Cerebellar nuclear complex (tissue), 1 donor: ENCODE results near the gene NVL.

ENCODE experiments used
- DNase-seq, 2 experiments: peaks; one replicate each; lab custom pipeline; 2025; lab: John Stamatoyannopoulos, UW

Gene NVL

DNA sequence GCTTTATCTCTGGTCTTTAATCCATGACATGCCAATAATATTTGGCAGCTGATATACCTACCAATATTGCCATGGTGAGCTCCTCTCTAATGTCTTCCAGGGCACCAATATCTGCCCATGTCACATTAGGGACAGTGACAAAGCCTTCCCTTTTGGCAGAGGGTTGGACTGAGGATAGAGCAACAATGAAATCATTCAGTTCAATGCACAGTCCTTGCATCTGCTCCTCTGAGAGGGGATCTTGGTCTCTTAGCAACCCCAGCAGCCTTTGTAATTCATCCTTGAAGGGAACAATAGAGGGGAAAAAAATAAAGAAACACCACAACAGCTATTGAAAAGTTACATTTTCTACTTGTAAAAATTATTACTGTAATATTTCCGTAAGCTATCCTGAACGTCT, 42.3 kb downstream of the NVL start:
- no peak for DNase-seq

DNA sequence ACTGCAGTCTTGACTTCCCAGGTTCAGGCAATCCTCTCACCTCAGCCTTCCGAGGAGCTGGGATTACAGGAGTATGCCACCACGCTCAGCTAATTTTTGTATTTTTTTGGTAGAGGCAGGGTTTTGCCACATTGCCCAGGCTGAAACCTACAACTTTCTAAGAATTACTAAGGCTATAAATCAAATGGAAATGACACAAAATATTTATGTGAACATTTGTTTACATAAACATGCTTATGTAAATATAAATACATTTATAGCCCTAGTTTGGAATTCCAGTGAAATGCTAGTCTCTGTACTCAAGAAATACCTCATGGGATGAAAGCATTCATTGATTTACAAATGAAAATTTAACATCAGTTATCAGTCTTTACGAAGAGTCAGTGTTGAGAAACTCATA, 47.8 kb downstream of the NVL start:
- DNase-seq = no peak

DNA sequence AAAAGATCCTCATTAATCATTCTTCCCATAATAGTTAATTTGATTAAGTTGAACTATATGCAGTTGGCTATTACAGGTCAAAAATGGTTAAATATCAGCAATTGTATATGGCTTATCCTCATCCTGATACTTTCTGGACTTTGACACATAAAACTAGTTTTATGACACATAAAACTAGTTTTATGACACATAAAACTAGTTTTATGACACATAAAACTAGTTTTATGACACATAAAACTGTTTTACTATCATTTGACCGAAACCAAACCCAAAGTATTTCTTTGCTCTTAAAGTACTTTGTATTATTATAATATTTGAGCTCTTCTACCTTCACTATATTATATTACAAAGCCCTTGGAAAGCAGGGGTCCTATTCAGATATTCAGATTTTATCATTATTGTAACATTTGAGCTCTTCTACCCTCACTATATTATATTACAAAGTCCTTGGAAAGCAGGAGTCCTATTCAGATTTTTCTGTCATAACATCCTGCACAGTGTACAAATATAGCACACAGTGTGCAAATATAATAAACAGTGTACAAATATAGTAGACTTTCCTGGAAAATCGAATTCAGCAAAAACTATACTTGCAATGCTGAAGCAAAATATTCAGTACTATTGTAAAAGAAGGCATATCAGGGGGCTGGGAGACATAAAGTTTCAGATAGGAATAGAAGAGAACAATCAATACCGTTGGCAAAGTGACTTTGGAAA, 53.0 kb downstream of the NVL start:
- no peak for DNase-seq

DNA sequence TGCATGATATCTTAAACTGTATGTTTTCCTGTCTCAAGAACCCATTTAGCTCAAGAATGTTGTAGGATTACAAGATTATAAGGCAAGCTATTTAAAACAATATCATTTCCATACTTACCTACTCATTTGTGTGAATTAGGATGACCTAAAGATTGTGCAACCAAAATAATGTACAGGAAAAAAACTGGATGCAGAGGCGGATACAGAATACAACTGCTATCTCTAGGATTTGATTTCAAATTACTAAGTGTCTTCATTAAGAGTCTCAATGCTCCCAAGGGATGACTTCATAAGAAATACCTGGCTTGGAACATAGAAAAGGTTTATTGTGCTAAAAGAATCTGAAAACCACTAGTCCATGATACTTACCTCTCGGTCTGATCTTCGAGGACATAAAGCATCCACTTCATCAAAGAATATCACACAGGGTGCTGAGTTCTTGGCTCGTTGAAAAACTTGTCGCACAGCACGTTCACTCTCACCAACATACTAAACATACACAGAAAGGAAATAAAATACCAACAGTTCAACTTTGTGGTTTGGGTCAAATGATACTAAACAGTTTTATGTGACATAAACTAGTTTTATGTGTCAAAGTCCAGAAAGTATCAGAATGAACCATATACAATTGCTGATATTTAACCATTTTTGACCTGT, 54.9 kb downstream of the NVL start:
- DNase-seq = no peak

DNA sequence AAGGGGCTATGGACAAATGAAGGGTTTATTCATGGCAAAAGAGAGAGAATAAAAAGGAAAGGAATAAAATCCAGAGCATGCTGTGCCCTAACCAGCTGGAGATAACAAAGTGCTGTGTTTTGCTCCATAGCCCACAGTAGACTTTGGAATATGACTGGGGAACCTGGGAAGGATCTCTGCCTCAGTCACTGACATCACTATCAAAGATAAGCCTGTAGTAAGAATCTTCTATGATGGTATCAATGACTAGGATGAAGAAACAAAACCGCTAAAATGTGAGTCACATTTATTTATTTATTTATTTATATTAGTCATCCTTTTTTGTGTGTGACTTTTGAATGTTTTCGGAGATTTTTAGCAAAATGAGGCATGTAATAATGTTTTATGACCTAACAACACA, 56.3 kb downstream of the NVL start:
- no peak for DNase-seq

DNA sequence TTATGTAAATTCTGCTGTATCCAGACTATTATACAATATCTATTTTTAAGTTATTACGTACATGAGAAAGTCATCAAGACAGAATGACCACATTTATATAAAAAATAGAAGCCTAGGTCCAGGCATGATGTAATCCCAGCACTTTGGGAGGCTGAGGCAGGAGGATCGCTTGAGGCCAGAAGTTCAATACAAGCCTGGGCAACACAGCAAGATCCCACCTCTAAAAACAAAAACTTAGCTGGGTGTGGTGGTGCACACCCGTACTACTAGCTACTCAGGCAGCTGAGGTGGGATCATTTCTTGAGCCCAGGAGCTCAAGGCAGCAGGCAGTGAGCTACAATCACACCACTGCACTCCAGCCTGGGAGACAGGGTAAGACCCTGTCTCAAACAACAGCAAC, 58.9 kb downstream of the NVL start:
- DNase-seq = no peak

DNA sequence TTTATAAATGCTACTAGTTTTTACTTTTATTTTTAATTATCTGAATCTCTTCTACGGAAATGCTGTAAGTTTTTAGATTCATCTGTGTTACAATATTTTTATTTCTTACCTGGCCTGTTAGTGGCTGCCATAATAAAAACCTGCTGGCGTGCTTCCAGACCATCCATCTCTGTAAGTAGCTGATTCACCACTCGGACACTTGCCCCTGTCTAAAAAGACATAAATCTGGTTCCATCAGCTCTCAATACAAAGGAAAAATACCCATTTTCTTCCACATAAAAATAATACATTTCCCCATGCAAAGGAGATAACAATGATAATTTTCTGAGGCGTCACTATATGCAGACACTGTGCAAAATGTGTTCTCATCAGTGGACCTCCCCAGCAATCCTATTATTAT, 62.0 kb downstream of the NVL start:
- no peak for DNase-seq

DNA sequence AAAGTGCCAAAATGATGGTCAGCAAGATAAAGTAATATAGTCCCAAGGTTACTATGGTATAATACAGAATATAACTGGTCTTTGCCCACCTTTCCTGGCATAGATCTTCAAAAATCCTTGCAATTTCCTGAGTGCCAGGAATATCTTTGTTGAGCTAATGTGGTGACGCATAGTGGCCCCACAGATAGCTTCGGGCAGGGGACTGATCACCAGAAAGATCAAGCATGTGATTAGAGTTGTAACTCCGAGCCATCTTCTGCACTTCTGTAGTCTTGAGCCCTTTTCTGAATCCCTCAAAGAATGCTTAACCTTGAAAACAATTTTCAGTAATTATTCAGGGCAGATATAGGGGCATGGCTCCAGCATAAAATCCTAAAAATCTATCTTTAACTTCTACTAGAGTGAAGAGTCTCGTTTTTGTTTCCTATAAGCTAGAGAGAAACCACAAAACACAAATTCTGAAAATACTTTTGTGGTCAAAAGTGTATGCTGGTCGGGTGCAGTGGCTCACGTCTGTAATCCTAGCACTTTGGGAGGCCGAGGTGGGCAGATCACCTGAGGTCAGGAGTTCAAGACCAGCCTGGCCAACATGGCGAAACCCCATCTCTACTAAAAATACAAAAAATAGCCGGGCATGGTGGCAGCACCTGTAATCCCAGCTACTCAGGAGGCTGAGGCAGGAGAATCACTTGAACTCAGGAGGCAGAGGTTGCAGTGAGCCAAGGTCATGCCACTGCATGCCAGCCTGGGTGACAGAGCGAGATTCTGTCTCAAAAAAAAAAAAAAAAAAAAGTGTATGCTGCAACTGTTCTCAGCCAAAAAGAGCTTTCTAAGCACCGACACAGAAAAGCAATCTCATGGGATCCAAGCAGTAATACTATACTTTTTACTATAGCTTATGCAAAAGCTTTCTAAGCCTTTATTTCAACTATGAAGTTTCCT, 62.8 kb downstream of the NVL start:
- DNase-seq = no peak

DNA sequence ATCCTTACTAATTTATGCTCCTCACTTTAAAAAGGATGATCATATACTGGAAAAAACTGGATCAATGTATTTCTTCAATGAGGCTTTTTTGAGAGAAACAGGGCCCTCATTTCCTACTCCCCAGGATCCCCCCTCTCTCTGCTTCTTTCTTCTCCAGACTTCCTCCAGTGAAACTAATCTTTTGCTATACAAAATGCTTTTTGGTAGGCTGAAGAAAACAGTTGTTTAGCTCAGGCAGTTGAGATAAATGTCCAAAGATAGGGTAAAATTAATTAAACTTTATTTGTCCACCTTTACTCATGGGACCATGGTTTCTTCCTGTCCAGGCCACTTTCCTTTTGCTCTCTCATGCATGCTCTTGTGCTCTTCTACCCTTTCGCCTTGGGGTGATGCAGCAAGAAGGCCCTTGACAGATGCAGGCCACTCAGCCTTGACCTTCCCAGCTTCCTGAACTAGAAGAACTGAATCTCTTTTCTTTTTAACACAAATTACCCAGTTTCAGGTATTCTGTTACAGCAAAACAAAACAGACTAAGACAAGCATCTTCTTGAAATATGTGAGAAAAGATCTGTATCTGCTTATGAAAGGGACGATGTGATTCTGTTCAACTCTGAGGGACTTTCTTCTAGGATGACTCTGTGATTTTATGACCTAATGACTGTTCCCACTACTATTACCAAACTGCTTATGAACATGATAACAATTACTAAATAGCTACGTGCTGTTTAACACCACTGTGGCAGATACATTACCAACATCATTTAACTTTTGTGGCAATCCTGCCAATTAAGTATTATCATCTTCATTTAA, 63.7 kb downstream of the NVL start:
- no peak for DNase-seq

DNA sequence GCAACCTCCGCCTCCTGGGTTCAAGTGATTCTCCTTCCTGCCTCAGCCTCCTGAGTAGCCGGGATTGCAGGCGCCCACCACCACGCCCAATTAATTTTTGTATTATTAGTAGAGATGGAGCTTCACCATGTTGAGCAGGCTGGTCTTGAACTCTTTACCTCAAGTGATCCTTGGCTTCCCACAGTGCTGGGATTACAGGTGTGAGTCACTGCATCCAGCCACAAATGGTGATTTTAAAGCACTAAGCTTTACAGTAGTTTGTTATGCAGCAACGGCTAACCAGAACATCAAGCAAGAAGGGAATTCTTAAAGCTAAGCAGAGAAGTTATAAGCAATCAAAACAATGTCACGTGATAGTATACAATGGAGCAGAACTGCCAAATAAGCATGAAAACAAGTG, 65.7 kb downstream of the NVL start:
- DNase-seq = no peak

DNA sequence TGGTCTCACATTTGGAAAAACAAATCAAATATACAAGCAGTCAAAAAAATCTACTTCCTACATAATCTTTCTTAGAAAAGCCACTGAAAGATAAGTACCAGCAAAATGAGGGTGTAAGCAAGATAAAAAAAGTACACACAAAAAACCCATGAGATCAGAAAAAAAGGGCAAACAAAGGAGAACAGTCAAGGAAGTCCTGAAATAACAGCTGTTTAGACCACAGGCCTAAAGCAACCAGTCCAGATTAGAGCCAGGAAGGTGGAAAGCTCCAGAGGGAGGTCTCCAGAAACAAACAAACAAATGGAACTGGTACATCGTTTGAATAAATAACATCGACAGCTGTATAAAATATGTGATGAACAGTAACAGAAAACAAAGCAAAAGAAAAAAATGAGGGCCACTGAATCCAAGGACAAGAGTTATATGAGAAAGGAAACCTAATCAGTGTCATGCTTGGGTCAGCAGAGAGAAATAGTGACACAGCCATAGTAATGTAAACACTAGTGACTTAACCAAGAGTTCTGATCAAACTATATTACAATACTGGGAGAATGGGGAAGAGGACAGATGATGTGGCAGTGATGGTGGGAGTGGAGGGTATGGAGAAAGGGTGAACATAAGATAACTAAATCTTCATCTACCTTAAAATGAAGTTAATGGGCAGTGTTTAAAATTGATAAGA, 67.5 kb downstream of the NVL start:
- no peak for DNase-seq

DNA sequence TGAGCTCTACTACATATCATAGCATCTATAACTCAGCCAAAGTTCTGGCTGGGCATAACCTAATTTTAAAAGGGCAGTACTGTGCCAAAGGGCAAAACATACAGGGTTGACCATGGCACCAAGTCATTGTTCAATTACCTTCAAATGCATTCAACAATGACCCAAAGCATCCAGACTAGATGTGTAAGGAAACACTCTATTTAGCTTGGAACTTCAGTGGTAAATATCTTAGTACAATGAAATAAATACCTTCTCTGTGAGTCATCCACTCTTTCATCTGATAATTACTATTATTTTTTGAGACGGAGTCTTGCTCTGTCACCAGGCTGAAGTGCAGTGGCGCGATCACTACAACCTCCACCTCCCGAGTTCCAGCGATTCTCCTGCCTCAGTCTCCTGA, 70.0 kb downstream of the NVL start:
- no peak for DNase-seq

DNA sequence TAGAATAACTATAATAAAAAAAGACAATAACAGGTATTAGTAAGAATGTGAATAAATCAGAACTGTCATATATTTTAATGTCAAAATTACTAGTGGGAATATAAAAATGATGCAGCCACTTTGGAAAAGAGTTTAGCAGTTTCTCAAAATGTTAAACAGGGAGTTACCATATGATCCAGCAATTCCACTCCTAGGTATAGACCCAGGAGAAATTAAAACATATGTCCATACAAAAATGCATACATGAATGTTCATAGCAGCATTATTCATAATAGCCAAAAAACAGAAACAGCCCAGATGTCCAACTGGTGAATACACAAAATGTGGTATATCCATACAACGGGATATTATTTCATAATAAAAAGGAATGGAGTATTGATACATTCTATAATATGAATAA, 71.6 kb downstream of the NVL start:
- DNase-seq = no peak

DNA sequence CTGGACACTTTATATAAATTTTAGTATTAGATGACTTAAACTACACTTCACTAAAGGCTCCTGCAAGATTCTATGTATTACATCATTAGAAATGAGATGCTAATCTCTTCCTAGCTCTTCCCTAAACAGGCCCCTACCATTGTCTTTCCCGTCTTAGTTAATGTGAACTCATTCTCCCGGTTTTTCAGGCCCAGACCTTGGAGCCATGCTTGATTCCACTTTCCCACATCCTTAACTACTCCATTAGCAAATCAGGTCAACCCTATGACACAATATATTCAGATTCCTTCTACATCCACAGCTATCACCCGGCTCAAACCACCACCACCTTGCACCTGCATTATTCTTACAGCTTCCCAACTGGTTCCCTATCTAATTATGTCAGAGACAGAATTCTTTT, 73.3 kb downstream of the NVL start:
- no peak for DNase-seq

DNA sequence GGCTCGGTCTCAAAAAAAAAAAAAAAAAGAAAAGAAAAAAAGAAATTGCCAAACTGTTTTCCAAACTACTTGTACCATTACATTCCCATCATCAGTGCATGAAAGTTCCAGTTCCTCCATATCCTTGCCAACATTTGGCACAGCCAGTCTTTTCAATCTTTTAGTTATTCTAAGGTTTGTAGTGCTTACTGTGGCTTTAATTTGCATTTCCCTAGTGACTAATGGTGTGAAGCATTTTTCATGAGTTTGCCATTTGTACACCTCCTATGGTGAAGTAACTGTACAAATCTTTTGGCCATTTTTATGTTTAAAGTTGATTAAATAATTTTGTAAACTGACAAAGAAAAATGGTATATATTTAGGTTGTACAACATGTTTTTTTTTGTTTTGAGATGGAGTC, 76.3 kb downstream of the NVL start:
- no peak for DNase-seq

DNA sequence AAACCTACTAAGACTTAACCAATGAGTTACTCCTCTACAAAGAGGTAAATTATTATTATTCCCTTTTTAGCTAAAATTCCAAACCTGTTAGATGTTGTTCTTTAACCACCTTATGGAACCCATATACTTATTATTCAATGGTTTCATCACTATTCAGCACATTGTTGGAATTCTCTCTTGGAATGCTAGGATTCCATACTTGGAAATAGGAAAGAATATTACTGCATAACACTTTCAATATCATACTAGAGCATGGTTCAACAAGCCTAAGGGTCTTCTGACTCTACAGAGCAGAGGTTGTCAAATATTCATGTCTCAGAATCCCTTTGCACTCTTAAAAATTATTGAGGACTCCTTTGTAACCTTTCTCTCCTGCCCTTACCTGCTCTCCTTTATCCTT, 77.5 kb downstream of the NVL start:
- DNase-seq = no peak

DNA sequence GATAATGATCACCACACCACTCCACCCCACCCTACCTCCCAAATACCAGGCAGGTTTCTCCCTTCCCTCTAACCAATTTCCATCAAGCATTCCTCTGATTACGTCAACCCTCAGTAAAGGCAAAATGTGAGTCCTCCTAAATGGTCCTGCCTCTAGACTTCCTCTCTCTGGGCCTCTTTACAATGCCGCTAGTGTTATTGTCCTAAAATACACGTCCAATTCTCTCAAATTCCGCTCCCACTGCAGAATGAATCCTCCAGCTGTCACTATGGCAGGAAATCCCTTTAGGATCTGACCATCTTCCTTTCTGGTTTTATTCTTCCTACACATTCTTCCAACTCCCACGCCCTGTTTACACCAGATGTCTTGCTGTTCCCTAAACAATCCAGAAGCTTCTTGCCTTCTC, 78.2 kb downstream of the NVL start:
- no peak for DNase-seq

DNA sequence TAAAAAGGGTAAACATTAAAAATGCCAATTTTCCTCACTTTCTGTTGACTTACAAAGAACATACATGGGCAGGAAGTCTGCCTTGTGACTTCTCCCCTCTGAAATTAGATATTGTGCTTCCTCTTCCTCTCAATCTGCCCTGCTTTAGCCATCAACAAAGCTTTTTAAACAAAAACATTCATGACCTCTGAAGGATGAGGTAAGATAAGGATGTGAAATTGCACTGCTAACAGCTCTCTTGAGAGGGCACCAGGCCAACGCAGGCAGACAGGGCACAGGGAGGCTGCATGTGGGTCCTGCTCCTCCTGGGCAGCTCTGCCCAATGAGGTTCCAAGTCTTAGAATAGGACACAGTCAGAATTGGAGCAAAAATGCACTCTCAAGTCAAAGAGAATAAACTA, 84.8 kb downstream of the NVL start:
- DNase-seq = no peak

DNA sequence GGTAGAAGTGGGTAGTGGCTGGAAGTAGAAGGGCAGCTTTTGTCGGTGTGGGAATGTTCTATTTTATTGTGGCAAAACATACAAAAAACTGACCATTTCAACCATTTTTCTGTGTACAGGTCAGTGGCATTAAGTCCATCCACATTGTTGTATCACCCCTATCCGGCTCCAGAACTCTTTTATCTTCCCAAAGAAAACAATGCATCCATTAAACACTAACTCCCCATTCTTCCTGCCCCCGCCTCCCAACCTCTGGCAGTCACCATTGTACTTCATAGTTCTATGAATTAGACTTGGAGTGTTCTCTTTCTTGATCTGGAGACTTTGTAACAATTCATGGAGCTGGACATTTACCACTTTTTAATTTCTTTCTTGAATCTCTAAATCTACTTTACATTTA, 91.2 kb downstream of the NVL start:
- DNase-seq = no peak

DNA sequence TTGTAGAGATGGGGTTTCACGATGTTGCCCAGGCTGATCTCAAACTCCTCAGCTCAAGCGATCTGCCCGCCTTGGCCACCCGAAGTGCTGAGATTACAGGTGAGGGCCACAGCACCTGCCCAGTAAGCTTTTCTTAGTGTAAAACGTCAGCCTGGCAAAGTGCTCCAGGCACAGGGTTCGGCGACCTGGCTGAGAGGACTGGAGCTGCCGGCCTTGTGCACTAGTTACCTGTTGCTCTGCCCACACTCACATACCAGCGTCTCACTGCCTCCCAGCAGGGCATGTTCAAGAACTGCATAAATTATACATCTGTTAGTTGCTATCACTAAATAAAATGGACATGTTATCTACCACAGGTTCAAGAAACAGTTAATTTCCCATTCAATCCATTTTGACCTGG, 91.8 kb downstream of the NVL start:
- no peak for DNase-seq

DNA sequence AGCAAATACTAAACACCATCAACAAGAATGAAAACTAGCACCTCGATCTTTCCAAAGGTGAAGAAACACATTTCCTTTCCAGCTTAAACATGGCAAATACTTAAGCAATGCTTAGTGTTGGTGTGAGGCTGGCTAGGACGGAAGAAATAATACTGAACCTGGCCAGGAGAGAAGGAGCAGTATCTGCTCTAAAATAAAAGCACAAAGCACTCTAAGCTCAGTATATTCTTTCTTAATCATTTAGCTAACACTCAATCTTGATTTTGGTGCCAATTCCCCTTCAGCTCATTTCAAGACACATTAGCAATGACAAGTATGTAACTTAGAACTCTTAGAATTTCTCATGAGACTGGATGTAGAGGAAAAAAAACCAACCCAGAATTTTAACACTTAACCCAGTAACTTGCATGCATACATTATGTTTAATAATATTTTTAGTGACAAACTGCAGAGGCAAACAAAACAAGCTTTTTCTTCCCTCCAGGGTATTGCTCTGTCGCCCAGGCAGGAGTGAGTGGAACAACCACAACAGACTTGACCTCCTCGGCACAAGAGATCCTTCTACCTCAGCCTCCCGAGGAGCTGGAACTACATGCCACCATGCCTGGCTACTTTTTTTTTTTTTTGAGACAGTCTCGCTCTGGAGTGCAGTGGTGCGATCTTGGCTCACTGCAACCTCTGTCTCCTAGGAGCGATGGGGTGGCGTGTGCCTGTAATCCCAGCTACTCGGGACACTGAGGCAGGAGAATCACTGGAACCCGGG, 92.7 kb downstream of the NVL start:
- DNase-seq = no peak
